ENCODE results near the gene PDCL3. TPM values are rescaled to one million over a fixed set of nuclear protein-coding genes. Genes with fewer than 3 reads are reported as not detected.

The PDCL3 gene
- total RNA-seq, 2 experiments from 2014 or later = 10.6 to 21.7 TPM

DNA sequence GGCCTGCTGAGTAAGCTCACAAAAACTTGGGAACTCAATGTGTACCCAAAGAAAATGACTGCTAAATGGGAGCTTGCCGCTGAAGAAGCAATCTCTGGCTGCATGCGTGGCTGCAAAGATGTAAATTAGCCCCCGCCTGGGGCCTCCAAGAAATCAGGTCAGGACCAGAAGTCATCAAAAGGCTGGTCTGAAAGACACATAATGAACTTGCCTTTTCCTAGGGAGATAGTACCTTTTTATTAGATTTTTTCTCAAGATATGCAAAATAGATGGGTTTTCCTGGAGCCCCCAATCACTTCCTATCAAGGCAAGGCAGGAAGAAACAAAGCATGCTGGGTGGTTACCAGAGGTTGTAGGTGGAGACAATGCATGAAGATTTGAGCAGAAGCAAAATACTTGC is 38.9 kb downstream of the PDCL3 start:
- H3K79me2 ChIP-seq (ENCODE audit: insufficient read depth, low read depth, low read length) = no peaks in the 10 kb centered on the region
- no peak overlapping the region for H3K4me3 ChIP-seq (ENCODE audit: low read depth, low read length, poor library complexity, severe bottlenecking)
- no peak overlapping the region for H2AFZ ChIP-seq (ENCODE audit: low read length)
- H3K9me2 ChIP-seq (ENCODE audit: insufficient read depth, low read length) = no peaks in the 10 kb centered on the region
- no peak overlapping the region for H3K27ac ChIP-seq (ENCODE audit: low read depth, low read length, poor library complexity, severe bottlenecking)
- H3K36me3 ChIP-seq (ENCODE audit: insufficient read depth, low read length) = no peaks in the 10 kb centered on the region
- no TSS peak for BruUV-seq (replicated peaks)
- intact Hi-C loops (cut with micrococcal nuclease; ENCODE audit: unreplicated experiment) = no loop called here
- POLR2A ChIA-PET = no interaction called here
- no peaks in the 10 kb centered on the region for H4K20me1 ChIP-seq (ENCODE audit: insufficient read depth, low read length)
- CTCF ChIA-PET (ENCODE audit: unreplicated experiment) = no interaction called here
- no peak for DNase-seq (ENCODE audit: low spot score)
- TF ChIP-seq EZH2phosphoT487 (IDR thresholded peaks at IDR 0.05; ENCODE audit: borderline replicate concordance, low read depth, low read length) = no peak
- TF ChIP-seq CTCF (conservative IDR thresholded peaks at IDR 0.05; ENCODE audit: low read length) = no peak
- H3K9me3 ChIP-seq (ENCODE audit: low read length) = no peaks in the 10 kb centered on the region
- no peaks in the 10 kb centered on the region for H3K4me1 ChIP-seq (ENCODE audit: insufficient read depth, low read length, poor library complexity, severe bottlenecking)
- no peak overlapping the region for H3K4me2 ChIP-seq (ENCODE audit: low read length)

- H3K9me3 ChIP-seq (ENCODE audit: low read length) = no peaks in the 10 kb centered on the region
- no peaks in the 10 kb centered on the region for H3K79me2 ChIP-seq (ENCODE audit: insufficient read depth, low read depth, low read length)
- H3K4me2 ChIP-seq (ENCODE audit: low read length) = no peak overlapping the region
- BruUV-seq (replicated peaks) = no TSS peak
- no peak overlapping the region for H3K4me3 ChIP-seq (ENCODE audit: low read depth, low read length, poor library complexity, severe bottlenecking)
- intact Hi-C loops (cut with micrococcal nuclease; ENCODE audit: unreplicated experiment) = no loop called here
- no peak for TF ChIP-seq EZH2phosphoT487 (IDR thresholded peaks at IDR 0.05; ENCODE audit: borderline replicate concordance, low read depth, low read length)
- TF ChIP-seq CTCF (conservative IDR thresholded peaks at IDR 0.05; ENCODE audit: low read length) = no peak
- H3K36me3 ChIP-seq (ENCODE audit: insufficient read depth, low read length) = no peaks in the 10 kb centered on the region
- no peak overlapping the region for H3K27ac ChIP-seq (ENCODE audit: low read depth, low read length, poor library complexity, severe bottlenecking)
- no peaks in the 10 kb centered on the region for H4K20me1 ChIP-seq (ENCODE audit: insufficient read depth, low read length)
- no peaks in the 10 kb centered on the region for H3K4me1 ChIP-seq (ENCODE audit: insufficient read depth, low read length, poor library complexity, severe bottlenecking)
- no peak for DNase-seq (ENCODE audit: low spot score)
- H3K9me2 ChIP-seq (ENCODE audit: insufficient read depth, low read length) = no peaks in the 10 kb centered on the region
- H2AFZ ChIP-seq (ENCODE audit: low read length) = no peak overlapping the region
- CTCF ChIA-PET (ENCODE audit: unreplicated experiment) = no interaction called here
- POLR2A ChIA-PET = interaction anchor here (0.6 kb wide), 1 partner anchor 157 kb away, joined by 5 read pairs; no protein-coding TSS in a partner anchor
Observed at GRCh38 chr2:100603414-100603813, 40.6 kb downstream of the PDCL3 start.

- intact Hi-C loops (cut with micrococcal nuclease; ENCODE audit: unreplicated experiment) = no loop called here
- no peak for DNase-seq (ENCODE audit: low spot score)
- Histone ChIP-seq H3K9me2 (ENCODE audit: insufficient read depth, low read length) (no peaks in the 10 kb centered on the region), H3K36me3 (ENCODE audit: insufficient read depth, low read length) (no peaks in the 10 kb centered on the region), H3K4me1 (ENCODE audit: insufficient read depth, low read length, poor library complexity, severe bottlenecking) (no peaks in the 10 kb centered on the region), H3K79me2 (ENCODE audit: insufficient read depth, low read depth, low read length) (no peaks in the 10 kb centered on the region), H3K4me2 (ENCODE audit: low read length) (no peak overlapping the region), H3K27ac (ENCODE audit: low read depth, low read length, poor library complexity, severe bottlenecking) (no peak overlapping the region), H3K4me3 (ENCODE audit: low read depth, low read length, poor library complexity, severe bottlenecking) (no peak overlapping the region), H4K20me1 (ENCODE audit: insufficient read depth, low read length) (no peaks in the 10 kb centered on the region), H3K9me3 (ENCODE audit: low read length) (no peaks in the 10 kb centered on the region), H2AFZ (ENCODE audit: low read length) (no peak overlapping the region)
- TF ChIP-seq EZH2phosphoT487 (IDR thresholded peaks at IDR 0.05; ENCODE audit: borderline replicate concordance, low read depth, low read length) (no peak), CTCF (conservative IDR thresholded peaks at IDR 0.05; ENCODE audit: low read length) (no peak)
- CTCF ChIA-PET (ENCODE audit: unreplicated experiment) = no interaction called here
- no TSS peak for BruUV-seq (replicated peaks)
- POLR2A ChIA-PET = interaction anchor here (0.6 kb wide), 1 partner anchor 156 kb away, joined by 5 read pairs; no protein-coding TSS in a partner anchor
Observed at GRCh38 chr2:100603948-100604633, 41.3 kb downstream of the PDCL3 start.

All from OCI-LY7 (cell line).